Muscle of leg (tissue), 11 donors: ENCODE data around the gene APH1A. TPM values are rescaled to one million over a fixed set of nuclear protein-coding genes. Genes with fewer than 3 reads are reported as not detected.

Experiments used
- DNase-seq: peaks from one replicate; pipeline ENCODE4 v3.0.0; 2013
- H3K27ac ChIP-seq: one replicate; pipeline ENCODE4 v1.5.1; 2013; ENCODE audit warnings: mild to moderate bottlenecking, low read length, control low read depth
- H3K27me3 ChIP-seq: one replicate; pipeline ENCODE4 v1.6.1; 2013; ENCODE audit warnings: low read length; ENCODE audit not compliant: control insufficient read depth, insufficient read depth
- H3K36me3 ChIP-seq: one replicate; pipeline ENCODE4 v1.6.1; 2013; ENCODE audit warnings: low read length; ENCODE audit not compliant: control insufficient read depth, insufficient read depth
- H3K4me1 ChIP-seq: one replicate; pipeline ENCODE4 v1.6.1; 2013; ENCODE audit warnings: low read length; ENCODE audit not compliant: control insufficient read depth, insufficient read depth
- H3K4me3 ChIP-seq: one replicate; pipeline ENCODE4 v1.5.1; 2013; ENCODE audit warnings: low read length, control low read depth
- H3K9me3 ChIP-seq: replicated peaks from 2 replicates; pipeline ENCODE4 v1.6.1; 2013; ENCODE audit warnings: low read depth, low read length; ENCODE audit not compliant: control insufficient read depth
- WGBS: methylation state at CpG from one replicate; pipeline ENCODE4 v1.1.5; 2013; ENCODE audit warnings: missing lambda C conversion rate; ENCODE audit not compliant: insufficient coverage; 5-methylcytosine and 5-hydroxymethylcytosine counted together
- polyA plus RNA-seq, 8 donors: library from polyadenylated mRNA; unstranded; fragments of 120-200 nt; gene quantifications; one replicate each; pipeline versions ENCODE4 v1.2.1 to v1.2.3, GENCODE V29; 2013; ENCODE audit warnings: inconsistent platforms in 1 of 8, low replicate concordance in 1 of 8; ENCODE audit not compliant: insufficient read length in 8 of 8, insufficient read depth in 1 of 8
- total RNA-seq: library from RNA; stranded (reverse); fragments of 120-200 nt; gene quantifications from one replicate; pipeline ENCODE4 v1.2.4, GENCODE V29; 2013

APH1A gene
- total and polyA plus RNA-seq, 9 donors = 83.0 to 140 (median 119) TPM

- Histone ChIP-seq H3K9me3 (no peaks in the 10 kb centered on the region), H3K4me3 (no peak overlapping the region), H3K27me3 (no peaks in the 10 kb centered on the region), H3K27ac (no peak overlapping the region), H3K36me3 (peaks cover 33% of the 10 kb centered on the region), H3K4me1 (peaks cover 8% of the 10 kb centered on the region)
- WGBS = 88% methylated on average over 2 of the region's 2 CpGs
- DNase-seq = no peak
Measured at GRCh38 chr1:150295476-150295875, 26.7 kb upstream of the APH1A start.

DNA sequence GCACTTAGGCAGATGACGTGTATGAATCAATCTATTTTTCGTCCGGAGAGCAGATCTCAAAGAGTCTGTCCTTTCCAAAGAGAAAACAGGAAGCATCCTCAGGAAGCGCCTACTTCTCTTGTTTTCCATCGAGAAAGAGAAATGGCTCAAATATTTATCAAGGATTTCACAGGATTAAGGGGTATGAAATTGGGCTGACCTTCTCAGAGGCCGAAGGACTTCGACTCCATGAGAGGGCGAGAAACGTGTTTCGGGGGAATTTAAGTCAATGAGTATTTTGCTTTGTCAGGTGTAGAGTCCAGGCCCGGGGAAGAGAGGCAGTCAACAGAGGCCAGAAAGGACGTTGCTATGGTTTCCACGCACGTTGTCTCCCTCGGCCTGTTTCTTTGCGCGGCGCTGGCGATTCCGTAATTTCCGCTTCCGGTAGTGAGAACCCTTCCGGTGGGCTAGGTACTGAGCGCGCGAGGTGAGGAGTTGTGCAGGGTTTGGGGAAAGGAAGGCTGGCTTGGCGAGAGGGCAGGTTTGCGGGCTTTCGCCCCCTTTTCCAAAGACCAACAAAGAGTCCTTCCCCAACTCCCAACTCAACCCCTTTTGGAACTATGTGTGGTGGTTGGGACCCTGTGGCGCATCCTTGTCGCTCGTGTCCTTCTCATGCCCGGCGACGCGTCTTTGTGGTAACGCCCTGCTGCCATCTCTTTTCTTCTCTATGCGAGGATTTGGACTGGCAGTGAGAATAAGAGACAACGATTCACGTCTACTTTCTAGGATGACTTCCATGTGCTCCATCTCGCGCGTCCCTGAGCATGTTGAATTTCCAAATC lies 24.8 kb upstream of the APH1A start, which contains the start of gene MRPS21:
Gene MRPS21 (plus strand): TSS at position 429 of the 821 bp plus-strand sequence. CDS start 506 bp downstream, outside the sequence.
- H3K4me1 ChIP-seq = peaks cover 8% of the 10 kb centered on the region
- peak within 1 kb of the TSS; percentile 81 for H3K4me3 ChIP-seq
- peak; percentile 99 for DNase-seq
- WGBS = 9% methylated on average over 18 of the region's 43 CpGs
- peak within 1 kb of the TSS; percentile 90 for H3K27ac ChIP-seq
- peaks cover 27% of the 10 kb centered on the region for H3K36me3 ChIP-seq
- no peaks in the 10 kb centered on the region for H3K27me3 ChIP-seq
- no peaks in the 10 kb centered on the region for H3K9me3 ChIP-seq

DNA sequence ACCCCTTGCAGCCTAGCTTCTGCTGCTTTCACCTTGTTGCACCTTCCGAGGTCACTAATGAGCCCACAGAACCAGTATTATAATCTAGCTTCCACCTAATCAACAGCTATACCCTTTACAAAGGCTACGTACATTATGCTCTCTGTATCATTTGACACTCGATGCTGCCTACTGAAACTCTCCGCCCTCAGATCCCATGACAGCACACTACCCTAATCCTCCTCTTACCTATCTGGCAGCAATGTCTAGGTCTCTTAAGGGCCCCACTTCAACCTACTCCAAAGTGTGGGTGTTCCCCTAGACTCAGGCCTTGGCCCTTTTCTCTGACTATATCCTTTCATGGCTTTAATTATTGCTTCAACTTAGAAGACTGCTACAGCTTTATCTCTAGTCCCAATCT lies 20.0 kb upstream of the APH1A start:
- Histone ChIP-seq H3K27me3 (no peaks in the 10 kb centered on the region), H3K4me1 (peaks cover 2% of the 10 kb centered on the region), H3K9me3 (no peaks in the 10 kb centered on the region), H3K36me3 (peaks cover 4% of the 10 kb centered on the region), H3K4me3 (no peak overlapping the region), H3K27ac (no peak overlapping the region)
- WGBS = 78% methylated on average over 4 of the region's 4 CpGs
- no peak for DNase-seq

GRCh38 chr1:150288382-150288781 lies 19.6 kb upstream of the APH1A start:
- H3K36me3 ChIP-seq = peaks cover 4% of the 10 kb centered on the region
- DNase-seq = no peak
- no peak overlapping the region for H3K4me3 ChIP-seq
- WGBS = 67% methylated on average over 1 of the region's 1 CpG
- no peaks in the 10 kb centered on the region for H3K9me3 ChIP-seq
- H3K27ac ChIP-seq = no peak overlapping the region
- no peaks in the 10 kb centered on the region for H3K27me3 ChIP-seq
- peaks cover 2% of the 10 kb centered on the region for H3K4me1 ChIP-seq

DNA sequence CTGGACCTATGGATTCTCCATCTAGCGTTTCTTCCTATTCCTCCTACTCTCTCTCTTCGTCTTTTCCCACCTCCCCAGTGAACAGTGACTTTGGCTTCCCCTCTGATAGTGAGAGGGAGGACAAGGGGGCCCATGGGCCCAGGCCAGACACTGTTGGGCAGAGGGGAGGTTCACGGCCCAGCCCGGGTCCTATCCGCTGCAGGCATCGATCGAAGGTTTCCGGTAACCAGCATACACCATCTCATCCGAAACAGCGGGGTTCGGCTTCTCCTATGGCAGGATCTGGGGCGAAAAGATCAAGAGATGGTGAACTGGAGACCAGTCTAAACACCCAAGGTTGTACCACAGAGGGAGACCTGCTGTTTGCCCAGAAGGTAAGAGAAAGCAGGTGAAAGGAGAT lies 14.4 kb upstream of the APH1A start:
- WGBS = 80% methylated on average over 4 of the region's 12 CpGs
- Histone ChIP-seq H3K27me3 (peaks cover 8% of the 10 kb centered on the region), H3K36me3 (peaks cover 7% of the 10 kb centered on the region), H3K27ac (no peak overlapping the region), H3K4me3 (peak overlapping the region; percentile 49), H3K4me1 (peaks cover 22% of the 10 kb centered on the region), H3K9me3 (no peaks in the 10 kb centered on the region)
- no peak for DNase-seq

GRCh38 chr1:150282558-150282958 lies 13.7 kb upstream of the APH1A start:
- H3K4me3 ChIP-seq = peak overlapping the region; percentile 49
- peaks cover 22% of the 10 kb centered on the region for H3K4me1 ChIP-seq
- under 1% methylated on average over 21 of the region's 21 CpGs for WGBS
- no peaks in the 10 kb centered on the region for H3K9me3 ChIP-seq
- peaks cover 7% of the 10 kb centered on the region for H3K36me3 ChIP-seq
- peak overlapping the region; percentile 8 for H3K27ac ChIP-seq
- H3K27me3 ChIP-seq = peaks cover 8% of the 10 kb centered on the region
- no peak for DNase-seq

GRCh38 chr1:150281758-150282557 lies 13.1 kb upstream of the APH1A start, which contains the start of gene CIART:
TSS of gene CIART (plus strand) at chr1:150282554. CDS start at chr1:150283268, 714 bp downstream.
- Histone ChIP-seq H3K27me3 (peaks cover 8% of the 10 kb centered on the region), H3K4me3 (peak within 1 kb of the TSS; percentile 49), H3K4me1 (peaks cover 22% of the 10 kb centered on the region), H3K27ac (peak within 1 kb of the TSS; percentile 79), H3K36me3 (peaks cover 7% of the 10 kb centered on the region), H3K9me3 (no peaks in the 10 kb centered on the region)
- under 1% methylated on average over 28 of the region's 46 CpGs for WGBS
- DNase-seq = peak; percentile 99

- Histone ChIP-seq H3K4me1 (peaks cover 22% of the 10 kb centered on the region), H3K27me3 (peaks cover 8% of the 10 kb centered on the region), H3K4me3 (peak overlapping the region; percentile 49), H3K27ac (peak overlapping the region; percentile 79), H3K9me3 (no peaks in the 10 kb centered on the region), H3K36me3 (peaks cover 7% of the 10 kb centered on the region)
- peak; percentile 80 for DNase-seq
- WGBS = 4% methylated on average over 11 of the region's 15 CpGs
Measured at GRCh38 chr1:150281221-150281757, 12.5 kb upstream of the APH1A start.

DNA sequence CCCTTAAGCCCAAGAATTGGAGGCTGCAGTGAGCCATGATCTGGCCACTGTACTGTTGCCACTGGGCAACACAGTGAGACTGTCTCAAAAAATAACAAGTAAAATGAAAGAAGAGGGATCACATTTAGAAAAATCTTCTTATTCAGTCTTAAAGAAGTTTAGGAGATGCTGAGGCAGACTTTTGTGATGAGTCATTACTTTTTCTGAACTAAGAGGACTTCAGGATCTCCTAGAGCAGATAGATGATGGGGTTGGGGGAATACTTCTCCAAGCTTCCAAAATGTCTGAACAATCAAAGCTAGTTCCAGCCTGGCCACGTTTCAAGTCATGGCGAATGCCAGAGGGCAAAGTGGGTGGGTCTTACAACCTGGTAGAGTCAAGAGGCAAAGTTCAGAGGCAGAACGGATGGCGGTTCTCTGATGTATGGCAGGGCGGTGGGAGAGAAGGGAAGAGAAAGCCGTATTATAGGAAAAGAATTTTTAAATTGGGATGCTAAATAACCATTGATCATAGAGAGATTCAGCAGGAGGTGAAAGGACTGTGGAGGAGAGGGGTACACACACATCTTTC lies 11.4 kb upstream of the APH1A start:
- Histone ChIP-seq H3K4me1 (peaks cover 22% of the 10 kb centered on the region), H3K27me3 (peaks cover 8% of the 10 kb centered on the region), H3K4me3 (no peak overlapping the region), H3K27ac (no peak overlapping the region), H3K36me3 (peaks cover 7% of the 10 kb centered on the region), H3K9me3 (no peaks in the 10 kb centered on the region)
- DNase-seq = no peak
- WGBS = 86% methylated on average over 4 of the region's 6 CpGs
